GM18870 (cell line): Measurements from ENCODE around the gene SPTBN2.
"Not testable (repeated sequence)": the region's sequence is repeated elsewhere in the genome, so short reads cannot be mapped to it uniquely, and the experiment has no call there.

Experiments
- ATAC-seq: cut with Tn5 transposase; IDR thresholded peaks from one replicate; pipeline ENCODE4 v1.9.1; 2021; ENCODE audit warnings: moderate library complexity; ENCODE audit not compliant: unreplicated experiment

The SPTBN2 gene

GRCh38 chr11:66725114-66725513 is 3.9 kb downstream of the SPTBN2 start:
- no peak for ATAC-seq

GRCh38 chr11:66724167-66724566 is 4.8 kb downstream of the SPTBN2 start:
- ATAC-seq: not testable (repeated sequence)

GRCh38 chr11:66723693-66724092 is 5.3 kb downstream of the SPTBN2 start:
- ATAC-seq: no peak

GRCh38 chr11:66722745-66723651 is 6.0 kb downstream of the SPTBN2 start:
- ATAC-seq: no peak

GRCh38 chr11:66721939-66722338 is 7.1 kb downstream of the SPTBN2 start:
- no peak for ATAC-seq

- no peak for ATAC-seq
These were observed 8.0 kb downstream of the SPTBN2 start for GRCh38 chr11:66720899-66721470.

GRCh38 chr11:66720223-66720898 is 8.7 kb downstream of the SPTBN2 start:
- no peak for ATAC-seq

- ATAC-seq: no peak
These were observed 9.7 kb downstream of the SPTBN2 start for GRCh38 chr11:66719111-66719872.

- ATAC-seq: no peak
These were observed 10.6 kb downstream of the SPTBN2 start for GRCh38 chr11:66718320-66718971.

- no peak for ATAC-seq
These were observed 11.1 kb downstream of the SPTBN2 start for GRCh38 chr11:66717925-66718319.

- no peak for ATAC-seq
These were observed 12.0 kb downstream of the SPTBN2 start for GRCh38 chr11:66716996-66717395.

GRCh38 chr11:66715346-66716085 is 13.5 kb downstream of the SPTBN2 start:
- ATAC-seq: no peak

GRCh38 chr11:66713746-66714480 is 15.1 kb downstream of the SPTBN2 start:
- no peak for ATAC-seq

- no peak for ATAC-seq
These were observed 18.6 kb downstream of the SPTBN2 start for GRCh38 chr11:66710384-66710930.

GRCh38 chr11:66708701-66709100 is 20.3 kb downstream of the SPTBN2 start:
- no peak for ATAC-seq

- no peak for ATAC-seq
These were observed 20.9 kb downstream of the SPTBN2 start for GRCh38 chr11:66708094-66708493.

- no peak for ATAC-seq
These were observed 21.5 kb downstream of the SPTBN2 start for GRCh38 chr11:66707486-66707885.

- ATAC-seq: no peak
These were observed 22.0 kb downstream of the SPTBN2 start for GRCh38 chr11:66706989-66707388.
